ENCODE measurements around the gene ATG10.
"Not testable (repeated sequence)": the region's sequence is repeated elsewhere in the genome, so short reads cannot be mapped to it uniquely, and the experiment has no call there.

The ATG10 gene

GRCh38 chr5:82119889-82120288 lies 148.1 kb downstream of the ATG10 start:
- no peak for DNase-seq (ENCODE audit: low read depth in 2 of 2)

GRCh38 chr5:82129723-82130285 lies 158.0 kb downstream of the ATG10 start:
- DNase-seq (ENCODE audit: low read depth in 2 of 2): no peak

GRCh38 chr5:82130602-82131001 lies 158.8 kb downstream of the ATG10 start:
- DNase-seq (ENCODE audit: low read depth in 2 of 2): no peak

GRCh38 chr5:82137205-82137604 lies 165.4 kb downstream of the ATG10 start:
- DNase-seq (ENCODE audit: low read depth in 2 of 2): no peak

DNA sequence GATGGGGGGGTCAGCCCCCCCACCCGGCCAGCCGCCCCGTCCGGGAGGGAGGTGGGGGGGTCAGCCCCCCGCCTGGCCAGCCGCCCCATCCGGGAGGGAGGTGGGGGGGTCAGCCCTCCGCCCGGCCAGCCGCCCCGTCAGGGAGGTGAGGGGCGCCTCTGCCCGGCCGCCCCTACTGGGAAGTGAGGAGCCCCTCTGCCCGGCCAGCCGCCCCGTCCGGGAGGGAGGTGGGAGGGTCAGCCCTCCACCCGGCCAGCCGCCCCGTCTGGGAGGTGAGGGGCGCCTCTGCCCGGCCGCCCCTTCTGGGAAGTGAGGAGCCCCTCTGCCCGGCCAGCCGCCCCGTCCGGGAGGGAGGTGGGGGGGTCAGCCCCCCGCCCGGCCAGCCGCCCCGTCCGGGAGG lies 168.0 kb downstream of the ATG10 start:
- not testable (repeated sequence) for DNase-seq (ENCODE audit: low read depth in 2 of 2)

GRCh38 chr5:82142217-82142841 lies 170.5 kb downstream of the ATG10 start:
- no peak for DNase-seq (ENCODE audit: low read depth in 2 of 2)

DNA sequence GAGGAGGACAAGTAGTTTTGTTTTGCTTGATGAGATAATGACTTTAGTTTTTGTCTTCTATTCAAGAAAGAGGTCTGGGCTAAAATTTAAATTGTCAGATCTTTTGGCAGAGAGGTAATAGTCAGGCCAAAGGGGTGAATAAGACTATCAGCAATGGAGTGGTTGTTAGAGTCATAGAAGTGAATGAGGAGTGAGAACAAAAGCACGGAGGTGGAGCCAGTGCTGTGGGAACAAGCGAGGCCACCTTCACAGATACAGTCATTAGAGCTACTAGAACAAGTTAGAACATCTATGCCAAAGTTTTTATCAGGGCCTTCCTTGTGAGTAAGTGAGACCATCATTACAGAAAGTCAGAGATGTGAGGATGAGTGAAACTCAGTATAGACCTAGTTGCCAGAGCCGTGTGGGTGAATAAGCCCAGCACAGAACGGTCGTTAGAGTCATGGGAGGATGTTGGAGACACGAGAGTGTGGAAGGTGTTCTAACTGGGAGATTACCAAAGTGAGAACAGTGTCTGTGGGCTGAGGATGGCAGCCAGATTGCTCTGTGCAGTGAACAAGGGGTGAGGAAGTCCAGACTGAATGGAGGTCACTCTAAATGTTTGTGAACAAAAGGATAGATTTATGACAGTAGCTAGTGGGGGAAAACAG lies 171.2 kb downstream of the ATG10 start:
- DNase-seq (ENCODE audit: low read depth in 2 of 2): no peak

- DNase-seq (ENCODE audit: low read depth in 2 of 2): no peak
Measured at GRCh38 chr5:82147860-82148573, 176.2 kb downstream of the ATG10 start.

DNA sequence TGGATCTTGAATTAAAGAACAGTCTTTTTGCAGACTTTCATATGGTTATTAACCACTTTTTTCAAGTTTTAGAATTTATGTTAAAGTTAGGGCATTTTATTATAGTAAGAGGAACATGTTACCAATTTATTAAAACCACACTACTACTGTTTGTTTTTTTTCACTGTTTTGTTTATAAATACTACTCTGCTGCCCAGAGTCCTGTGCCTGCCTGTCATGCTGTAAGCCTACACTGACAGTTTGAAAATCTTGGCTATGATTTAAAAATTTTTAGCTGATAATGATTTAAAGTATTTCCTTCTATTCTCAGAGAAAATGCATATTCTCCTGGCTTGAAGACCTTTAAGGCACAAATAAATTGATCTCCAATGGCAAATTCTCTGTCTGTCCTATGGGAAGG lies 177.6 kb downstream of the ATG10 start:
- DNase-seq (ENCODE audit: low read depth in 2 of 2): no peak

DNA sequence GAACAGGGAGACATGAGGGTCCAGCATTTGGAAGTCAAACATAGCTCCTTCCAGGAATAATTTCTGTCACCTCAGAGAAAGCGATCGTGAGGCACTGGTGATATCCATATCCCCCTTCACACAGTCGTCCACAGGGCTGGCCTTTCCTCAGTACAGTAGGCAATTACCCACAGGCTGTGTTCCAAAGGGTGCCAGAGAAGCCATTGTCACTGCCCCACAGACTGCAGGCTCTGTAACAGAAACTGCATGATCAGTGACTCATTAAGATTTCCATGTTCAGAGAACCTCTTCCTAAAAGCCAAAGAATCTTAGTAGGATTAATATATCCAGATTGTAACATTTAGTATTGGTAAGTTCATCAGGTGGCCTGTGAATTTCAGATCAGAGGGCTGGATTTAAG lies 178.7 kb downstream of the ATG10 start:
- no peak for DNase-seq (ENCODE audit: low read depth in 2 of 2)

GRCh38 chr5:82151204-82151603 lies 179.4 kb downstream of the ATG10 start:
- no peak for DNase-seq (ENCODE audit: low read depth in 2 of 2)

GRCh38 chr5:82151662-82152061 lies 179.8 kb downstream of the ATG10 start:
- DNase-seq (ENCODE audit: low read depth in 2 of 2): no peak

- DNase-seq (ENCODE audit: low read depth in 2 of 2): no peak
Measured at GRCh38 chr5:82152978-82153481, 181.2 kb downstream of the ATG10 start.

DNA sequence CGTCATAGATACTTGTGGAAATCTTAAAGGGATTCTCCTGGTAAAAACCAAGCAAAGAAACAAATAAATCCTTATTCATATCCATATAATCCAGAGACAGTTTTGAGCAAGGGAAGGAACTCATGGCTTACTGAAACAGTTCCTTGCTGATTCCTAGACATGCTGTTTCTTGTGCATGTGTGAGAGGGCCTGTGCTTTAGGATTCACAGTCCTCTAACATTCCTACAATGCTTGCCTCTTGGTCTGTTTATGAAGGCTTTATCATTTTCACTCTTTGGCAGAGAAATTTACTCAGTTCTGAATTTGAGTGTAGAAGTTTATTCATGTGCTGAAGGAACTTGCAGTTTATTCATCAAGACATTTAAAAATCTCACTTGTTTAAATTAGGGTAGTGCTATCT lies 183.0 kb downstream of the ATG10 start:
- DNase-seq (ENCODE audit: low read depth in 2 of 2): no peak

- DNase-seq (ENCODE audit: low read depth in 2 of 2): no peak
Measured at GRCh38 chr5:82155305-82155704, 183.5 kb downstream of the ATG10 start.

DNA sequence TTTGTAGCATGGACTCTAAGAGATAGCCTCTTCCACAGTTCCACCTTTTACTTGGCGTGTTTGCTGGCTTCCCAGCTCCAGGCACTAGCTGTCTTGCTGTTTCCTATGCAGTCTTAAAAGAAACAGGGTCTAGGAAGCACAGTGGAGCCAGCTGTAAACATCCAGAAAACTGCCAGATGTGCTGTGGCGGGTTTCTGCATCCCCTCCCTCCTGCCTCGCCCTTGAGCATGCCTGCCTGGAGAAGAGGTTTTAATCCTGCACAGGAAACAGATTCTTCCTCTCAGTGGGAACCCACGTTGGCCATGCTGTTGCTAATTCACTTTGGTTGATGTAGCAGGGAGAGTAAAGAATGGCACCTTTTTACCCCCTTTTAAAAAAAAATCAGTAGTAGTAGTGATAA lies 185.1 kb downstream of the ATG10 start:
- no peak for DNase-seq (ENCODE audit: low read depth in 2 of 2)

DNA sequence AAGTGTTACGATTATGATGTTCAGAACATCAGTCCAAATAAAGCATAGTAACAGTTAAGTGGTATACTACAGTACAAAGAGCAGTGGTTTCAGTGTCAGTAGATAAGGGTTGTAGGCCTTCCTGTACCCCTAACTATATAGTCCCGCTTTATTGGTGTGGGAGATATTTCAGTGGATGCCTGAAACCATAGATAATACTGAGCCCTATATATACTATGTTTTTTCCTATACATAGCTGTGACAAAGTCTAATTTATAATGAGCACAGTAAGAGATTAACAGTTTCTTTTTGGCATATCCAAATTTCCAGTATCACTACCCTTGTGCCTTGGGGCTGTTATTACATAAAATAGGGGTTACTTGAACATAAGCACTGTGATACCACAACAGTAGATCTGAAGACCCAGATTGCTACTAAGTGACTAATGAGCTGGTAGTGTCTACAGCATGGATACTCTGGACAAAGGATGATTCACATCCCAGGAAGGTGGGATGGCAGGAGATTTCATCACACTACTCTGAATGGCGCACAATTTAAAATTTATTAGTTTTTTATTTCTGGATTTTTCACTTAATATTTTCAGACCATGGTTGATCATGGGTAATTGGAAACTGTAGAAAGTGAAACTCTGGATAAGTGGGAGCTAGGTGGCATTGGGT lies 187.1 kb downstream of the ATG10 start:
- no peak for DNase-seq (ENCODE audit: low read depth in 2 of 2)

DNA sequence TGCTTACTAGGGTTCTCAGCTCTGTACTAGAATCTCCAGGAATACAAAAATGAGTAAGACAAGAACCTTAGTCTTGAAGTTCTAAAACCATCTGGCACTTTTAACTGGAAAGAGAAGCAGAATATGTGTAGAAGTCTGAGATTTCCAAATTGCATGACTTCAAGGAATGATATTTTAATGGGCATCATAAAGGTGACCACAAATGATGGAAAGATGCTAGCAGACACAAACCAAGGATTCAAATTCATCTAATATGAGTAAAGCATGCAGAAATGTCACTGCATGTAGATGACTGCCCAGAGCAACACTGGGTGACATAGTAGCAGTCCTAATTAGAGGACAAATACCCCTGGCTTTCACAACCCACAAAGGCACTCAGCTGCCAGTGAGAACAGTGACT lies 189.1 kb downstream of the ATG10 start:
- no peak for DNase-seq (ENCODE audit: low read depth in 2 of 2)

- no peak for DNase-seq (ENCODE audit: low read depth in 2 of 2)
Measured at GRCh38 chr5:82162573-82162972, 190.8 kb downstream of the ATG10 start.

GRCh38 chr5:82163452-82164175 lies 191.8 kb downstream of the ATG10 start:
- no peak for DNase-seq (ENCODE audit: low read depth in 2 of 2)

DNA sequence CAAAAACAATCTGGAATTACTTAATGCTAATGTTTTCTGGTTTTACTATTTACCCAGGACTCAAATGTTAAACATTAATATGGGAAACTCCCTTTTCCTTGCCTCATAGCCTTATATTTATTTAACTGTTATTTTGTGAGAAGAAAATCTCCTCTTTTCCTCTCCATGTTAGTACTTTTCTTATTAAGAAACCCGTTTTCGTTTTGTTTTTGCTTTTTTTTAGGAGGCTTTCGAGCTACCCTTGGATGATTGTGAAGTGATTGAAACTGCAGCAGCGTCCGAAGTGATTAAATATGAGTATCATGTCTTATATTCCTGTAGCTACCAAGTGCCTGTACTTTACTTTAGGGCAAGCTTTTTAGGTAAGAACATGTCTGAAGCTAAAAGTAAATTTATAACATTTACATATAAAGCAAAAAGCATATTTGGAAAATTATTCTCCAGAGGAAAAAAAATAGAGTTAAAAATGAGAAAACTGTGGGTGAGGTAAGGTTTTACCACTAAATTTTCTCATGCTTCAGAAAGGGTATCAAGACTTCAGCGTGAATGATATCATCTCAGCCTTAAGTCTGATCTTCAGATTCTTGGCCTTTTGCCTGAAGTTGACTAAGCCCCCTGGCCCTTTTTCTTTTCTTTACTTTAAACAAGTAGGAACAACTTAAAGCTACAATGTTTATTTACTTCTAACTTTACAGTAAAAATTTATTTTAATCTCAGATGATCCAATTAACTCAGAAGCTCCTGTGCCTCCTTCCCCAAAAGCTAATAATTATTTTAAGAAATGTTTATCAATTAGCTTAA lies 192.6 kb downstream of the ATG10 start:
- no peak for DNase-seq (ENCODE audit: low read depth in 2 of 2)

All from stimulated activated CD4-positive, alpha-beta T cell treated with anti-CD3 and anti-CD28 coated beads, Interleukin-1b, Interleukin-23, amount 100 ng/mL, for 1 hour (primary cell).